Measurements from ENCODE around the gene KIRREL3. TPM values are rescaled to one million over a fixed set of nuclear protein-coding genes. Genes with fewer than 3 reads are reported as not detected.

The KIRREL3 gene
- total and polyA plus RNA-seq, 8 donors = 0.06 to 1.1 (median 0.26) TPM; not detected in 2

- peak overlapping the region in 3 of 4 donors; percentile 23 to 54 (median 43) for H3K27ac ChIP-seq
These were observed 183.5 kb downstream of the KIRREL3 start for GRCh38 chr11:126817096-126817495.

GRCh38 chr11:126816645-126817044 lies 183.9 kb downstream of the KIRREL3 start:
- 14% methylated on average over 6 of the region's 6 CpGs for WGBS, 2 donors
- H3K27me3 ChIP-seq = no peaks in the 10 kb centered on the region
- no peak overlapping the region for H3K4me3 ChIP-seq
- no peaks in the 10 kb centered on the region for H3K9me3 ChIP-seq
- DNase-seq (peak in 1 of 6 donors; percentile 16), ATAC-seq (peak; percentile 66 to 95 (median 88)), FAIRE-seq (no peak)
- no peaks in the 10 kb centered on the region for H3K36me3 ChIP-seq
- peak overlapping the region in 3 of 4 donors; percentile 23 to 54 (median 43) for H3K27ac ChIP-seq
- no peak for TF ChIP-seq CTCF (IDR thresholded peaks at IDR 0.05)
- H3K4me1 ChIP-seq = no peaks in the 10 kb centered on the region
- intact Hi-C loops (cut with DNase I) = no loop called here

More at GRCh38 chr11:126817096-126817495, 183.5 kb downstream of the KIRREL3 start:
- intact Hi-C loops (cut with DNase I) = no loop called here
- Histone ChIP-seq H3K36me3 (no peaks in the 10 kb centered on the region), H3K4me3 (no peak overlapping the region), H3K4me1 (no peaks in the 10 kb centered on the region), H3K27me3 (no peaks in the 10 kb centered on the region), H3K9me3 (no peaks in the 10 kb centered on the region)
- DNase-seq (no peak), ATAC-seq (peak in 2 of 4 donors; percentile 17 to 21), FAIRE-seq (no peak)
- no peak for TF ChIP-seq CTCF (IDR thresholded peaks at IDR 0.05)
- 75 to 83% methylated on average over 1 of the region's 1 CpG for WGBS, 2 donors

DNA sequence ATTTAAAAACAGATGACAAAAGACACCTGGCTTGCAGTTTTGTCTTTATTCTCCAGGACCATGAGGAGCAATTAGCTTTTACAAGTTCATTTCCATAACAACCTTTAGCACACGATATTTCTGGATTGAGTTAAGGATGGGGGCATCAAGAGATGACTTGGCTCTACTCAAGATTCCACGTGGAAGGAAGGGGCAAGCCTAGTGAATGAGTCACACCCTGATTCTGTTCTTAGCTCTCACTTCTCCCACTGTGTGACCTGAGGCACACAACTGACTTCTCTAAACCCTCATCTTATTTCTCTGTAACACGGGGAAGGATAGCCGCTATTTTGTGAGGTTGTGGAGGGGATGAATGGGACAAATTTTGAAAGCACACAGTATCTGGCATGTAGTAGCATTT lies 185.5 kb downstream of the KIRREL3 start:
- Histone ChIP-seq H3K4me3 (no peak overlapping the region), H3K27me3 (no peaks in the 10 kb centered on the region), H3K4me1 (no peaks in the 10 kb centered on the region), H3K9me3 (no peaks in the 10 kb centered on the region), H3K36me3 (no peaks in the 10 kb centered on the region), H3K27ac (no peak overlapping the region)
- no peak for ATAC-seq
- no peak for DNase-seq
- WGBS, 2 donors = 78 to 84% methylated on average over 4 of the region's 4 CpGs
- no peak for FAIRE-seq
- TF ChIP-seq CTCF (IDR thresholded peaks at IDR 0.05) = no peak
- intact Hi-C loops (cut with DNase I) = no loop called here

- ATAC-seq = peak in 1 of 4 donors; percentile 9
These were observed 189.8 kb downstream of the KIRREL3 start for GRCh38 chr11:126810776-126811175.

More at GRCh38 chr11:126810776-126811175, 189.8 kb downstream of the KIRREL3 start:
- Histone ChIP-seq H3K4me1 (peaks cover 0 to 7% (median 6%) of the 10 kb centered on the region in 3 donors), H3K27me3 (no peaks in the 10 kb centered on the region), H3K4me3 (no peak overlapping the region), H3K36me3 (no peaks in the 10 kb centered on the region), H3K27ac (no peak overlapping the region), H3K9me3 (no peaks in the 10 kb centered on the region)
- DNase-seq = no peak
- intact Hi-C loops (cut with DNase I) = no loop called here
- no peak for TF ChIP-seq CTCF (IDR thresholded peaks at IDR 0.05)
- WGBS, 2 donors = 89 to 90% methylated on average over 7 of the region's 7 CpGs
- FAIRE-seq = no peak

All from pancreas (tissue), 10 donors.